ENCODE measurements around the gene GIPC1. TPM values are rescaled to one million over a fixed set of nuclear protein-coding genes. Genes with fewer than 3 reads are reported as not detected.

Gene GIPC1
- polyA plus RNA-seq, 3 donors, result 4.0 to 6.2 (median 4.8) TPM

- no peaks in the 10 kb centered on the region for H3K9me3 ChIP-seq (replicated peaks in 1 of 2; ENCODE audit: control insufficient read depth in 1 of 2, insufficient read depth in 1 of 2, low read length in 2 of 2)
- H2AFZ ChIP-seq (ENCODE audit: insufficient read depth, low read depth, low read length, poor library complexity, severe bottlenecking), result no peak overlapping the region
- H3K9ac ChIP-seq (ENCODE audit: insufficient read depth, low read length, poor library complexity, severe bottlenecking), result no peak overlapping the region
- no peak overlapping the region for H3K4me3 ChIP-seq (replicated peaks in 1 of 3; ENCODE audit: low read depth in 2 of 3, low read length in 3 of 3)
- TF ChIP-seq CTCF (IDR thresholded peaks at IDR 0.05), result no peak
- H3K4me1 ChIP-seq (ENCODE audit: control insufficient read depth in 1 of 2, insufficient read depth in 2 of 2, low read length in 2 of 2), result peaks cover 26 to 30% of the 10 kb centered on the region in 2 donors
- Mint-ChIP-seq H3K36me3 (peaks cover 60 to 77% of the 10 kb centered on the region in 2 donors), H3K27ac (peak overlapping the region in 1 of 7 donors; percentile 33), H3K4me3 (no peak overlapping the region), H3K4me1 (peaks cover 28% of the 10 kb centered on the region), H3K9me3 (no peaks in the 10 kb centered on the region), H3K27me3 (ENCODE audit: low read depth in 3 of 3) (no peaks in the 10 kb centered on the region)
- peaks cover 63 to 76% of the 10 kb centered on the region in 2 donors for H3K36me3 ChIP-seq (replicated peaks in 1 of 2; ENCODE audit: control insufficient read depth in 1 of 2, insufficient read depth in 2 of 2, low read length in 2 of 2)
- DNase-seq, result no peak
- no peak overlapping the region for H3K4me2 ChIP-seq (replicated peaks; ENCODE audit: extremely low read depth, low read length, poor library complexity, severe bottlenecking)
- H4K20me1 ChIP-seq (ENCODE audit: insufficient read depth, low read length), result peaks cover 45% of the 10 kb centered on the region
- intact Hi-C loops (cut with micrococcal nuclease), result no loop called here
- peaks cover 77% of the 10 kb centered on the region for H3K79me2 ChIP-seq (ENCODE audit: insufficient read depth, low read length)
- H3K27ac ChIP-seq (ENCODE audit: low read depth in 1 of 2, low read length in 2 of 2), result no peak overlapping the region
- no peaks in the 10 kb centered on the region for H3K27me3 ChIP-seq (ENCODE audit: control insufficient read depth in 2 of 2, insufficient read depth in 2 of 2, low read length in 2 of 2)
- WGBS (ENCODE audit: insufficient coverage), result over 99% methylated on average over 12 of the region's 14 CpGs
Observed at GRCh38 chr19:14443632-14444216, 52.2 kb downstream of the GIPC1 start.

GRCh38 chr19:14442891-14443631 is 52.9 kb downstream of the GIPC1 start:
- no peak overlapping the region for H3K4me3 Mint-ChIP-seq
- 99% methylated on average over 12 of the region's 16 CpGs for WGBS (ENCODE audit: insufficient coverage)
- H3K36me3 Mint-ChIP-seq, result peaks cover 55 to 70% of the 10 kb centered on the region in 2 donors

More at GRCh38 chr19:14442891-14443631, 52.9 kb downstream of the GIPC1 start:
- Histone ChIP-seq H3K4me1 (ENCODE audit: control insufficient read depth in 1 of 2, insufficient read depth in 2 of 2, low read length in 2 of 2) (peaks cover 32 to 36% of the 10 kb centered on the region in 2 donors), H3K4me3 (replicated peaks in 1 of 3; ENCODE audit: low read depth in 2 of 3, low read length in 3 of 3) (no peak overlapping the region), H3K9ac (ENCODE audit: insufficient read depth, low read length, poor library complexity, severe bottlenecking) (no peak overlapping the region), H2AFZ (ENCODE audit: insufficient read depth, low read depth, low read length, poor library complexity, severe bottlenecking) (no peak overlapping the region), H3K79me2 (ENCODE audit: insufficient read depth, low read length) (peaks cover 77% of the 10 kb centered on the region), H3K9me3 (replicated peaks in 1 of 2; ENCODE audit: control insufficient read depth in 1 of 2, insufficient read depth in 1 of 2, low read length in 2 of 2) (no peaks in the 10 kb centered on the region), H3K36me3 (replicated peaks in 1 of 2; ENCODE audit: control insufficient read depth in 1 of 2, insufficient read depth in 2 of 2, low read length in 2 of 2) (peaks cover 58 to 69% of the 10 kb centered on the region in 2 donors), H3K27me3 (ENCODE audit: control insufficient read depth in 2 of 2, insufficient read depth in 2 of 2, low read length in 2 of 2) (no peaks in the 10 kb centered on the region), H4K20me1 (ENCODE audit: insufficient read depth, low read length) (peaks cover 38% of the 10 kb centered on the region), H3K27ac (ENCODE audit: low read depth in 1 of 2, low read length in 2 of 2) (no peak overlapping the region), H3K4me2 (replicated peaks; ENCODE audit: extremely low read depth, low read length, poor library complexity, severe bottlenecking) (no peak overlapping the region)
- Mint-ChIP-seq H3K4me1 (peaks cover 34% of the 10 kb centered on the region), H3K9me3 (no peaks in the 10 kb centered on the region), H3K27me3 (ENCODE audit: low read depth in 3 of 3) (no peaks in the 10 kb centered on the region), H3K27ac (peak overlapping the region in 3 of 7 donors; percentile 9 to 78 (median 71))
- intact Hi-C loops (cut with micrococcal nuclease), result no loop called here
- TF ChIP-seq CTCF (IDR thresholded peaks at IDR 0.05), result no peak
- DNase-seq, result no peak

All from CD14-positive monocyte (primary cell).